ENCODE measurements around the gene DLEC1. TPM values are rescaled to one million over a fixed set of nuclear protein-coding genes. Genes with fewer than 3 reads are reported as not detected.

DLEC1 gene
- total and polyA plus RNA-seq, 9 of the 15 experiments (the other 6 are each of a cell fraction or from before 2014, with no cell fraction given): 0.07 to 0.08 TPM; not detected in 7

GRCh38 chr3:38085943-38086324 lies 46.9 kb downstream of the DLEC1 start (continued):
- no peak for TF ChIP-seq ZBTB2 (IDR thresholded peaks at IDR 0.05)

GRCh38 chr3:38086496-38086895 lies 47.5 kb downstream of the DLEC1 start:
- CTCF ChIA-PET (ENCODE audit: low intra/inter-chr PET ratio): no interaction called here
- in situ Hi-C loops (cut with MboI): no loop called here
- TF ChIP-seq KDM2B (CRISPR knock-in tag; IDR thresholded peaks at IDR 0.05) (no peak), KAT2B (IDR thresholded peaks at IDR 0.05; ENCODE audit: low read depth, low read length) (no peak), XRCC3 (IDR thresholded peaks at IDR 0.05) (no peak), PATZ1 (CRISPR knock-in tag; IDR thresholded peaks at IDR 0.05; ENCODE audit: borderline replicate concordance) (no peak), ARID3A (IDR thresholded peaks at IDR 0.05; ENCODE audit: borderline replicate concordance, low read depth, low read length) (no peak), RB1 (IDR thresholded peaks at IDR 0.05; ENCODE audit: low read depth) (no peak), NRF1 (conservative IDR thresholded peaks at IDR 0.05 in 1 of 2, IDR thresholded peaks at IDR 0.05 in 1 of 2) (no peak), WHSC1 (IDR thresholded peaks at IDR 0.05; ENCODE audit: low read length) (no peak), CHCHD3 (CRISPR knock-in tag; IDR thresholded peaks at IDR 0.05) (no peak), FOXK2 (conservative IDR thresholded peaks at IDR 0.05 in 1 of 2, IDR thresholded peaks at IDR 0.05 in 1 of 2; ENCODE audit: low read depth in 2 of 2) (no peak), CHD1 (IDR thresholded peaks at IDR 0.05; ENCODE audit: low read length) (no peak), TAF15 (IDR thresholded peaks at IDR 0.05; ENCODE audit: low read depth, low read length) (no peak), KDM4B (IDR thresholded peaks at IDR 0.05; ENCODE audit: borderline replicate concordance in 2 of 2, low read depth in 1 of 2) (no peak), CBX1 (IDR thresholded peaks at IDR 0.05; ENCODE audit: low read depth) (no peak), TCF3 (CRISPR knock-in tag; IDR thresholded peaks at IDR 0.05) (no peak), NFATC3 (IDR thresholded peaks at IDR 0.05) (no peak), BCL6 (CRISPR knock-in tag; IDR thresholded peaks at IDR 0.05) (no peak)

More at GRCh38 chr3:38086496-38086895, 47.5 kb downstream of the DLEC1 start:
- ATAC-seq (no peak), FAIRE-seq (no peak), DNase-seq (ENCODE audit: extremely low read depth in 1 of 4, low spot score in 3 of 4) (no peak)
- Histone ChIP-seq H3K9ac (ENCODE audit: insufficient read depth in 1 of 2, low read depth in 2 of 2, low read length in 2 of 2) (no peak overlapping the region), H3K36me3 (ENCODE audit: control insufficient read depth, insufficient read depth, low read length) (no peaks in the 10 kb centered on the region), H3K4me3 (no peak overlapping the region), H3K9me3 (replicated peaks; ENCODE audit: control insufficient read depth, insufficient read depth, low read depth, low read length) (peaks cover 7% of the 10 kb centered on the region), H3K27me3 (ENCODE audit: control insufficient read depth in 2 of 2, insufficient read depth in 2 of 2, low read length in 2 of 2) (peaks cover 17 to 21% of the 10 kb centered on the region in 2 experiments; a peak in 4 of 5 replicates), H3K27ac (ENCODE audit: extremely low read depth, low read depth, low read length) (no peak overlapping the region), H3K79me2 (ENCODE audit: control insufficient read depth, insufficient read depth, low read length) (no peaks in the 10 kb centered on the region), H3K4me2 (ENCODE audit: insufficient read depth, low read length) (no peak overlapping the region), H2AFZ (ENCODE audit: low read depth, low read length) (no peak overlapping the region), H3K4me1 (replicated peaks in 1 of 2; ENCODE audit: control insufficient read depth in 2 of 2, insufficient read depth in 2 of 2, low read length in 2 of 2) (no peaks in the 10 kb centered on the region), H3K9me1 (ENCODE audit: control insufficient read depth, insufficient read depth, low read length) (peaks cover 2% of the 10 kb centered on the region), H4K20me1 (replicated peaks; ENCODE audit: control insufficient read depth, insufficient read depth, low read length) (no peaks in the 10 kb centered on the region)
- POLR2A ChIA-PET: no interaction called here
- intact Hi-C loops (cut with micrococcal nuclease): no loop called here
- WGBS (ENCODE audit: insufficient coverage, low coverage, missing lambda C conversion rate): 0% methylated on average over 3 of the region's 3 CpGs
- BruUV-seq (replicated peaks): no TSS peak
